Hematopoietic multipotent progenitor cell treated with erythropoietin and hydrocortisone succinate and interleukin-3 and kit ligand, for 6 days (in vitro differentiated cells): ENCODE results near the gene EPRS1.

Experiments used
- DNase-seq: peaks from one replicate; pipeline ENCODE4 v3.0.0-alpha.2; 2015

Gene EPRS1

DNA sequence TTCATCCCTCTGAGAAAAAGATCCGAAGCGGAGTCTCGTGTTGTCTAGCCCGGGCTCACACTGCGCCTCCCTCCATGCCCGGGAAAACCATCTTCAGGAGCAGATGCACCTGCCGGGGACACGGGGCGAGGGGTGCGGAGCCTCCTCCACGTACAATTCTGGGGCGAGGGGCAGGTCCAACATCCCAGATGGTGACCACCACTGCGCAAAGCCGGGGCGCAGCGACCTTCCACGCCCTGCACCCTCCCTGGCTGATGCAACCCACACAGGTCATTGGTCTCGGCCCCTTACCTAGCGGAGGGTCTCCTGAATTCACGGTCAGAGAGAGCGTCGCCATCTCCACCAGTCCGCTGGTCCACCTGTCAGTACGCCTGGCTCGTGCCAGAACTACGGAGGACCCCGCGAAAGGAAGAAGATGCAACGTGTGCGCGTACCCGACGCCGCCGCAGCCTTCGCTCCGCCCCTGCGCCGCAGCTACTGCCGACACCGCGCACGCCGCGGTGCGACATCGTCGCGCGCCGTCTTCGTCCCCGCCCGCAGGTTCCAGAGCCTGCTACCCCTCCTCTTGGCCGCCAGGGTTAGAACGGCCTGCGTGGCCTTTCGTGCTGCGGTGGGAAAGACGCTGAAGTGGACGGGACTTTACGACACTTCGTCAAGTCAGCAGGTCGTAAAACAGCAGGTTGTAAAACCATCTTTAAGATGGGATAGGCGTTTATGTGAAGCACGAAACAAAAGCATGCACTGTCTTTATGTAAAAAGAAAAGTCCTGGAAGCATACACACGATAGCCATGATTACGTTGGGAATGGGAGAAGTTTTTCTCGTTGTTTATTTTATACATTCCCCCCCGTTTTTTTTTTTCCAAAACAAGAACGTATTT lies at the start of gene EPRS1:
EPRS1 (minus strand) TSS at position 454 of the 879 bp plus-strand sequence; CDS start at position 337, 117 bp downstream.
- peak; percentile 98 for DNase-seq

DNA sequence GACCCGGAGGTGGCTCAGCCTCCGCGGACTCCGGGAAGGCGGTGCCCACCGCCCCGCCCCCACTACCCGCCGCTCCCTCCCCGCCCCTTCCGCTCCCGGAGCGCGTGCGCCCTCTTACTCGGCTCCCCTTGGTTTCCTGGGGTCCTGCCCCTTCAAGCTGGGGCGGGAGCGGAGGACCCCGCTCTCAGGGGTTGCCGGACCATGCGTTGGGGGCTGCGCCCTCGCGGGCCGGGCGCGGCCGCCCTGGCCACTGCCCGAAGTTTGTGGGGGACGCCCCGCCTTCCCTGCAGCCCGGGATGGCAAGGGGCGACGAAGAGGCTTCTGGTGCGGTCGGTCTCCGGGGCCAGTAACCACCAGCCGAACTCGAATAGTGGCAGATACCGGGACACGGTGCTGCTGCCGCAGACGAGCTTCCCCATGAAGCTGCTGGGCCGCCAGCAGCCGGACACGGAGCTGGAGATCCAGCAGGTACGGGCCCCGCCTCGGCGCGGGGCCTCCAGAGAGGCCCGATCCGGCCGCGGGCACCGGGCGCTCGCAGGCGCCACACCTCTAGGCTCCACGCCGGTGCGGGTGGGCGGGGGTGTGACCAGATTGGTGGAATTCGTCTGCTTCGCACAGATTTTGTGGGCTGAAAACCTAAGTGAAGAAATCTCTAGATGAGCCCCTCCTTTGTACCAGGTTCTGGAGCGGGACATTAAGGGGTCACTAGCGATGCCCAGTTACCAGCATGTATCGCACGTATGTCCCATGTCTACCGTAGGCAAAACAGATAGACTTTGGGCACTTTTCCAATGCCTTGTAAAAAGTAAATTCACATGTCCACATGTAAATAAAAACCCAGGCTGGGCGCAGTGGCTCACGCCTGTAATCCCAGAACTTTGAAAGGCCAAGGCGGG lies 48.0 kb upstream of the EPRS1 start, which contains the start of gene IARS2:
IARS2 (plus strand) TSS at position 117 of the 896 bp plus-strand sequence; CDS start at position 202, 85 bp downstream.
- peak; percentile 92 for DNase-seq

DNA sequence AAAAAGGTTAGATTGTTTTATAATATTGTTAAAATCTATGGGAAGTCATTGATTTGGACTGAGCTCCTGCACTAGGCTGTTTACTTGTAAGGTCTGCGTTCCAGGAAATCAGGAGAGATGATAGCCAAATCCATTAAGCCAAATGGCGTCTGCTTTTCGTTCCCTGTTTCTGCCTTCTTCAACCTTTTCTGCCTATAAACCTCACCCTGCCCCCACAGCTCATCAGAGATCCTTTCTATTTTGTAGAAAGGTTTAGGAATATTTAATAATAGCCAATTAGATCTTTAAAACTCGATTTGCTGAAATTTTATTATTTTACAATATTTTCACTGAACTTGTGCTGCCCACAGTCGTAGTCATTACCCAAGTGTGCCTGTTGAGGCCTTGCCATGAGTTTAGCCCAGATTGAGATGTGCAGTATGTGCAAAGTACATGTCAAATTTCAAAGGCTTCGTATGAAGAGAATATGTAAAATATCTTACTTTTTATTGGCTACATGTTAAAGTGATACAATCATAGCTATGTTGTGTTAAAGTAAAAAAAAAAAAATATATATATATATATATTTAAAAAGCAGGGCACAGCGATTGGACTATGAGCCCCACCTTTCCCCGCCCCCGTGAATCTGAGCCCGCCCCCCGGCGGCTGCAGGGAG lies 47.2 kb upstream of the EPRS1 start:
- no peak for DNase-seq

DNA sequence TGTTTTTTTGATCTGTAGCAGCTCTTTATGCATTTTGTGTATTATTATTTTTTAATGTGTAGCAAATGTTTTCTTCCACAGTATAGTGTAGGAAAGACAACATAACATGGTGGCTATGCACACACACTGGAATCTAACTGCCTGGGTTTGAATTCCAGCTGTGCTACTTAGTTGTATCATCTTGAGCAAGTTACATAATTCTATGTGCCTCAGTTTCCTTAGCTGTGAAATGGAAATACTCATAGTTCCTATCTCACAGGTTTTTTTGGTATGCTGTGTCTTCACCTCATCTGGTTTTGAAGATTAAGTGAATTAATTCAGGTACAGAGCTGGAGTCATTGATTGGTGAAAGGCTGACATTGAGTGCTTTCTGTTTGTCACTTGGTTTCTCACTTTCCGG lies 46.4 kb upstream of the EPRS1 start:
- no peak for DNase-seq

DNA sequence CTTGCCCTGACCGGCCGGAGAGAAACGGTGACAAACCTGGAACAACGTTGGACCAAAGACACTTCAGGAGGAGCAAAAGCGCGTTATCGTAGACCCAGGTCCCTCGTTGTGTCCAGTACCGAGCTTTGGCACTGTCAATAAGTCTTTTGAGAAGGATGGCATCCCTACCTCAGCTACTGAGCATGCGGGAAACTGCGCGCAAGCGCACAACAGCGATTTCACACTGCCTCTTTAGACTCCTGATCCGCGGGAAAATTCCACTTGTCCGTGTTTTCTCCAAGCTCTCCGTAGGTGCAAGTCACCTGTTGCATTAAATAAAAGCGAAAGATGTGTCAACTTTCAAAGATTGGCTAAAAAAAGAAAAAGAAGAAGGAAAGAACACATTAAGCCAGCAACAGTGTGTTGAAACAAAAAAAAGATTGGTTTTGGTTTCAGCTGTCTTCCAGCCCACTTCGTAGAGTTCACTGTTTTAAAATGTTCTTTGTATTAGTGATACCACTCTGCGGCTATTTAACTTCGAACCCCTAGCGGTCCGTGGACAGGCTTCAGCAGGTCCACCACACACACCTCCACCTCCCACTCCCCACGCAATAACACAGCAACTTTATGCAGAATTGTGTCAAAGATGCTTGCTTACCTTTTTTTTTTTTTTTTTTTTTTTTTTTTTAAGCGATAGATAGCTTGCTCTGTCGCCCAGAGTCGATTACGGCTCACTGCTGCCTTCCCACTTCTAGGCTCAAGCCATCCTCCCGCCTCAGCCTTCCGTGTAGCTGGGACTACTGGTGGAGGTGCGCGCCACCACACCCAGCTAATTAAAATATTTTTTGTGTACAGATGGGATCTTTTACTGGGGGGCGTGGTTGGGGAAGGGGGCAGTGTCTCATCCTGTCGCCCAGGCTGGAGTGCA lies 43.6 kb upstream of the EPRS1 start, which contains the start of gene BPNT1:
BPNT1 (minus strand) TSS at position 139 of the 907 bp plus-strand sequence. CDS start 9,942 bp downstream, outside the sequence.
- DNase-seq = peak; percentile 96

DNA sequence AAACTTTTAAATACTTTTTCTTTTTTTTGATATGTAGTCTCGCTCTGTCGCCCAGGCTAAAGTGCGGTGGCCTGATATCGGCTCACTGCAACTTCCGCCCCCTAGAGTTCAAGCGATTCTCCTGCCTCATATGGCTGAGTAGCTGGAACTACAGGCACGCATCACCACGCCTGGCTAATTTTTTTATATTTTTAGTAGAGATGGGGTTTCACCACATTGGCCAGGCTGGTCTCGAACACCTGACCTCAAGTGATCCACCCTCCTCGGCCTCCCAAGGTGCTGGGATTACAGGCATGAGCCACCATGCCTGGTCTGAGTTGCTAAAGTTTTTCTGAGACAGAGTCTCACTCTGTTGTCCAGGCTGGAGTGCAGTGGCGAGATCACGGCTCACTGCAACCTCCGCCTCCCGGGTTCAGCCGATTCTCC lies 40.0 kb upstream of the EPRS1 start:
- peak; percentile 43 for DNase-seq

DNA sequence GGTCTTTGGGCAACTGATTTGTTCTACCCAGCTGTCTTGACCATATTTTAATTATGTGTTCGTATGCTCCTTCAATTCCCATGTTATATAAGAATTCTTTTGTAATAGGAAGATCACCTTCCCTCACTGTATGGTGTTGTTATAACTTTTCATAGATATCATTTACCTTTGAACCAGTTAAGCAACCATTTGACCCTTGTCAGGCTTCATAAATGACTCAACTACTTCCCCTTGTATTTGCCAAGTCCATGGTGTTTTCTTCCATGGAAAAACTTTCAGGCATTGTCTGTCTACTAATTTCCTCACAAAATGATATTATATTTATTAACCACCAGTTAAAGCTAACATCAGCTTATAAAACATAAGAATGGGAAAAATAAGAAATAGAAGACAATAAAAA lies 38.2 kb upstream of the EPRS1 start:
- DNase-seq = no peak

DNA sequence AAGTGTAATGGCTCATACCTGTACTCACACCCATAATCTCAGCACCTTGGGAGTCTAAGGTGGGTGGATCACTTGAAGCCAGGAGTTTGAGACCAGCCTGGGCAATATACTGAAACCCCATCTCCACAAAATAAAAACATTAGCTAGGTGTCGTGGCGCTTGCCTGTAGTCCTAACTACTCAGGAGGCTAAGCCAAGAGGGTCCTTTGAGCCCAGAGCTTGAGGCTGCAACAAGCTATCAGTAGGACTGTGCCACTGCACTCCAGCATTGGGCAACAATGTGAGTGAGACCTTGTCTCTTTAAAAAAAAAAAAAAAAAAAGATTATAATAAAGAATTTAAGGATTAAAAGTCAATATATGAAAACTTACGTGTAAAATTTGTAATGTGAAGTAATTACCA lies 31.6 kb upstream of the EPRS1 start:
- no peak for DNase-seq

DNA sequence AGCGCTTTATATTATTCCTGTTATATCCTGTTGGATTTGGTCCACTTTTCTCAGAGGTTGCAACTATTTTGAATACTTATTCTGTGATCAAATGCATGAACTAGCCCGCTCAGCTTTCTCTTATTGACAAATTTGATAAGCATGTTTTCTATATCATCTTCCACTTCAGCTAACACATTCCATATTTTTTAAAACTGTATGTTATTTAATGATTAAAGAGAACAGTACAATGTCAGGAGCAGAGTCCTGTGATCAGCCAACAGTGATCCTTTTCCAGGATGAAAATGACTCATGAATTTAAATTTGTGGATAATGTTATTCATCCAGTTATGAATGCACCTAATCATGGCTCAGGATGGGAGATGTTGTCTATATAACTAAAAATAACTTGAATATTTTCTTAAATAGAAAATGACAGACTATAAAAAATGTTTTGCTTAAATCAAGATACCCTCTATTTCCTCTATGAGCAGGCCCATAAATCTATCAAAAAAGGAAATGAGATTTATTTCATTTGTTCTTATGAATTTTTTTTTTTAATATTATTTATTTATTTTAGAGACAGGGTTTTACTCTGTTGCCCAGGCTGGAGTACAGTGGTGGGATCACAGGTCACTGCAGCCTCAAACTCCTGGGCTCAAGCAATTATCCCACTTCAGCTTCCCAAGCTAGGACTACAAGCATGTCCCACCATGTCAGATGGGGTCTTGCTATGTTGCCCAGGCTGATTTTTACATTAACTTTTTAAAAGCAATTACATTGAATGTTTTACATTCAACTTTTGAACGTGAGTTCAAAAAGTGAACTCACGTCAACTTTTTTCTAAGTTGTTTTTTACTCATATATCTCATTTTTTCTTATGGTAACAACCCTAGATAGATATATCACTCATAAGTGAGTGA lies 30.8 kb upstream of the EPRS1 start:
- no peak for DNase-seq

DNA sequence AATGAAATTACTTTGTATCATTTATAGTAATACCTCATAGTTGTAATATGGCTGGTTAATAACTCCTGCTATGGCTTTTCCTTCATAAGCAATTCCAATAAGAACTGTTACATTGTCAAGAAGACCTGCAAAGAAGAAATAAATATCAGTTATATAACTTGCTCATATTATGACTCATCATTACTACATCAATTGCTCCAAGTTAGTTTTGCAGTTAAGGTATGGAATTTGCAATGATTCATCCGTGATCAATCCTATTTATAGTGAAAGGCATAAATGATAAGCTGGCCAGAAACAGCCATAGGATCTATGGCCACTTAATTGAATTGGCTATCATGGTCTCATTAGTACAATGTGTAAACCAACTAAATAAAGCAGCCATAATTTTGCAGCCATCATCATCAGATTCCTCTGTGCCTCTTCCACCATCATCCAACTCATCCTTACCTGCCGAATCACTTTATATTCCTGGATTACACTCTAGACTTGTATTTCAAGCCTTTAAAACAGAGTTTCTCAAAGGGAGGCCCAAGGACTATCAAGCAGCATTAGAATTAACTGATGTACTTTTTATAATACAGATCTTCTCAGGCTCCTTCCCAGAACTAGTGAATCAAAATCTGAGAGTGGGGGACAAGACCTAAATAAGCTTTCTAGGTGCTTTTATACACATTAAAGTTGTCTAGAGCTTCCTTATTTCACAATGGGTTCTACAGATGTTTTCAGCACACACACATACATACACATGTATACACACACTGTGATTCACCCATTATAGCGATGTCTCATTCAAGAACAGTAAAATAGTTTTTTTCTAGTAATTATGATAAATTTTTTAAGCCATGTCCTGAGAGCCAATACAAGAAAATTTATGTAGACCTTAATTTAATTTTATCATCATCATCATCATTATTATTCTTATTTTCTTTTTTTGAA lies 21.2 kb upstream of the EPRS1 start:
- DNase-seq = no peak

DNA sequence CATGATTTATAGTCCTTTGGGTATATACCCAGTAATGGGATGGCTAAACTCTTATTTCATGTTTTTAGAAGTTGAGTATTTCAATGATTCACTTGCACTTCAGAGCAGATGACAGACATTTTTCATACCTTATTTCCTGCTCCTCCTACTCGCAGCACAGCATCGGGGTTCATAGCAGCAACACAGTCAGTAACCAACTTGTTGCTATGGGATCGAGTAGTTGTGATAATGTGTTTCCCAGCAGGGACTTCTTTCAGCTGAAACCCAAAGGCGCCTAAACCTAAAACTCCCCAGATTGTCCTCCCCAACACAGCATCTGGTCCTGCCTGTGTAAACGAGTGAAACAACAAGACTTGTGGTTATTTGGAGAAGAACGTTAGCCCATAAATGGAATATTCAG lies 16.3 kb upstream of the EPRS1 start:
- no peak for DNase-seq

DNA sequence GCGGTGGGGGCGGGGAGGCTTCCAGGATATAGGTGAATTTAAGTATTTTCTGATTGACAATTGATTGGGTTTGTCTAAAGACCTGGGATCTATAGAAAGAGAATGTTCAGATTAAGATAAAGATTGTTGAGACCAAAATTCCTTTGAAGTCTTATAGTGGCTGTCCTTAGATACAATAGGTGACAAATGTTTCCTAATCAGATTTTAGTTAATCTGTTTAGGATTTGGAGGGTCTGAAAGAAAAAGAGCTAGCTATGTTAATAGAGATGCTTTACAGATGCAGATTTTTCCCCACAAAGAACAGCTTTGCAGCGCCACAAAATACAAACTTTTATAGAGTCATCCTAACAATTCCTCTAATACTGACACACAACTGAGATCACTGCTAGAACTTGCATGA lies 14.6 kb upstream of the EPRS1 start:
- DNase-seq = no peak

DNA sequence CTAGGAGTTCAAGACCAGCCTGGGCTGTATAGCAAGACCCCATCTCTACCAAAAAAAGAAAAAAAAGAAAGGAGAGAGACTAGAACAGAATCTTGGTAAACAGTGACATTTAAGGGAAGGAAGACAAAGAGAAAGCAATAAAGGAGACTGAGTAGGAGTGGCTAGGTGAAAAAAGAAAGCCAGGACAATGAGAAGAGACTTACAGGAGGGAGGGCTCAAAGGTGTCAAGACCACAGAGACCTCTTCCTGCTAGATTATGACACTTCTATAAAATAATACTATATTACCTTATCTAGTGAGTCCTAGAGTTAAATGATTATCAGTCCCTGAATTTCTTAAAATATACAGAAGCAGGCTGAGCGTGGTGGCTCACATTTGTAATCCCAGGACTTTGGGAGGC lies 10.1 kb upstream of the EPRS1 start:
- no peak for DNase-seq

DNA sequence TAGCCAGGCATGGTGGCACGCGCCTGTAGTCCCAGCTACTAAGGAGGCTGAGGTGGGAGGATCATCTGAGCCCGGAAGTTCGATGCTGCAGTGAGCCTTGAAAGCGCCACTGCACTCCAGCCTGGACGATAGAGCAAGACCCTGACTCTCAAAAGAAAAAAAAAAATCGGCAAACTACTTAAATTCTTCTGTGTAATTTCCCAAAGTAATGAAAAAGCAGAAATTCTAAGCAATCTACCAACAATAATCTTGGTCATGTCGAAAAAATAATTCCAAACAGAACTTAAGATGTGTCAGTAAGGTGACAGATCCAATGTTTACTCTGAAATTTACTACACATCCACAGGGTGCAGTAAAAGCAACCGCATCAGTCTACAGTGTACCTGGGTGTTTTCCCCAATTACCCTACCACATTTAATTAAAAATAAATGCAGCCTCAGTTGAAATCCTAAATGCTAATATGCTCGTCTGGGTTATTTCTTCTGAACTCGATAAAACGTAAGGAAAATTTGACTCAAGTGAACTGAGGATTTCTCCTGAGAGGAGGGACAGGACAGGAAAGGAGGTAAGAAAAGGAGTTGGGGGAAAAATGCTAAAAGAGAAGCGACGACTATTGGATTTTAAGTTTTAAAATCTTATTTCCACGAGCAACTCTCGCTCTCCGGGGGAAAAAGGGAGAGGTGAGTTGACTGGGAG lies 801 bp downstream of the EPRS1 start:
- DNase-seq = peak; percentile 44

DNA sequence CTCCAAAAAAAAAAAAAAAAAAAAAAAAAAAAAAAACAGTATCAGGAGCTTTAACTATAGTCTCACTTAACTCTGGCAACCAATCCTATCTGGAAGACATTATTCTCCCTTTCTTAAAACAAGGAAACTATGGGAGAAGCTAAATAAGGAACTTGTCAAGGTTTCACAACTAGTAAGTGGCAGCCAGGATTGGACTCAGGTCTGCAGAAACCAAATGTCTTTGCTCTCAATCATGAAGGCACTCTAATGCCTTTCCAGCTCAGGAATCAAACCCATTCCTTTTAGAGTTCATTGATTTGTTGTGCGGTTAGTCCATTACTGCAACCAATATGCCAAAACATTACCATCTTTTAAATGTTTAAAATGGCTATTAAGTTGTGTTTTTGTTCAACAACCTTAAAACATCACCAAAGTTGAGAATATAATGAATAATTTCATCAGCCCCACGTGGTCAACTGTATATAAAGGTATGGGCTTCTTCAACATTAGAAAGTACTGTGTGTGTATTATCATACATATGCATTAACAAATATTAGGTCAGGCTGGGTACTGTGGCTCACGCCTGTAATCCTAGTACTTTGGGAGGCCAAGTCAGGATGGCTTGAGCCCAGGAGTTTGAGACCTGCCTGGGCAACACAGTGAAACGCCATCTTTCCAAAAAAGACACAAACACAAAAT lies 1.5 kb downstream of the EPRS1 start:
- peak; percentile 33 for DNase-seq

DNA sequence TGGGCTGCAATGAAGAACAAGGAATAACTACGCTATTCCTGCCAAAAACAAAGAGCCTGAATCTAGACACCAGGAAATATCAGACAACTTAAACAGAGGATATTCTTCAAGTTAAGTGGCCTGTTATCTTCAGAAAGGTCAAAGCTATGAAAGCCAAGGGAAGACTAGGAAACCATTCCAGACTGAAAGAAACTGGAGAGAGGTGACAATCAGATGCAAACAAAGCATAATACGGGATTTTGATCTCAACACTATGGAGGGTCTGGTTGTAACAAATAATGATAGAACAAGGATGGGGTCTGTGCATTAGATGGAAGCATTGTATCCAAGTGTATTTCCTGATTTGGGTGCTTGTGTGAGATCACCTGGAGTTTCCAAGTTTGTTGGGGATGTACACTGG lies 2.7 kb downstream of the EPRS1 start:
- DNase-seq = no peak

DNA sequence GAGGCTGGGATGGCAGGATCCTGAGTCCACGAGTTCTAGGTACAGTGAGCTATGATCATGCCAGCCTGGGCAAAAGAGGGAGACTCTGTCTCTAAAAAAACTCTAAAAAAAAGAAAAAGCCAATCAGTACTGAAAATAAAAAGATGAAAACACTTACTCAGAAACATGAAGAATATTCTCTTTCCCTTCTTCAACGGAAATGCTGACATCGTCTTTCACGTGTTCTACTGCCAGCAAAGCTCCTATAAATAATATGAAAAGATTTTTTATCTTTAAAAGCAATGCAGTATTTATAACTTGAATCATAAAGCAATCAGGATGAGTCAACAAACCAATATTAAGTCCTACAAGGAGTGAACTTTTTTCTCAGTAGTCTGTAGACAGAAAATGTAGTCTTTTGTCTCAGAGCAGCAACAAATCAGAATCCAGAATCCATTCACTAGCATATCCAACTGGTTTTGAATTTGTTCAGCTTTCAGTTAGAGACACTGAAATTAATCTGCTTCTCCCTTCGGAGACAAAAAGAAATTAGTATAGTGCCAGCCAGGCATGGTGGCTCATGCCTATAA lies 6.2 kb downstream of the EPRS1 start:
- DNase-seq = no peak

DNA sequence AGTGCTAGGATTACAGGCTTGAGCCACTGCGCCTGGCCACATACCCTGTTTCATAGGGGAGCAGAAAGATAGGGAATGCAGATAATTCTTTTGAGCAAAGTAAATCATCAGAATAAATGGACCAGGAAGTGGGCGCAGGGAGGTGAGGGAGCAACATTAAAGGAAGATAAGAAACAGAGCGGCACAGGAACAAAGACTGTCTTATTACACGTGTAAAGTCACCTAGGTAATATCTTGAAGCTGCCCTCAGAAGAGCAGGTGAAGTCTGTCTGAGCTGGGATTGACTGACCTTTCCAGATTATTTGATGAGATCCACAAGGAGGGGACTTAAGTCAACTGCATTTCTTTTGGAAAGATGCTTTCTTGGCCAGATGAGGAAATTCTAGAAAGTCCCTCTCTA lies 7.7 kb downstream of the EPRS1 start:
- DNase-seq = no peak
